HepG2 (cell line): ENCODE data around the gene ESYT3. TPM values are rescaled to one million over a fixed set of nuclear protein-coding genes. Genes with fewer than 3 reads are reported as not detected.

Source experiments
- ASH2L ChIP-seq: fragments of 300-600, 200-600 bp; sonication (generic); IDR thresholded peaks from 2 replicates; pipeline ENCODE4 v1.7.0; 2017; ENCODE audit warnings: low read depth, mild to moderate bottlenecking, moderate library complexity, mixed read lengths, low read length; ENCODE audit not compliant: insufficient read length
- ELF4 ChIP-seq: sonication (generic); formaldehyde crosslinking; IDR thresholded peaks from 2 replicates; pipeline ENCODE4 v1.5.0; 2020; ENCODE audit warnings: missing genetic modification reagents, mild to moderate bottlenecking, moderate library complexity, borderline replicate concordance
- ETS1 ChIP-seq: sonication (generic); formaldehyde crosslinking; IDR thresholded peaks from 2 replicates; pipeline ENCODE4 v1.4.0; 2020; ENCODE audit warnings: missing genetic modification reagents
- HNF1A ChIP-seq, 2 experiments: sonication (generic) in 1 of 2; formaldehyde crosslinking in 1 of 2; IDR thresholded peaks; 2 replicates each; pipeline versions ENCODE4 v1.4.0 to v1.6.1; 2016 to 2020; ENCODE audit warnings: borderline replicate concordance in 1 of 2, low read depth in 1 of 2, mild to moderate bottlenecking in 1 of 2, missing genetic modification reagents in 1 of 2
- KAT8 ChIP-seq: IDR thresholded peaks from 2 replicates; pipeline ENCODE4 v1.6.1; 2016; ENCODE audit warnings: missing genetic modification reagents, missing compliant biosample characterization
- MYC ChIP-seq: sonication (generic); formaldehyde crosslinking; IDR thresholded peaks from 2 replicates; pipeline ENCODE4 v1.9.0; 2021; ENCODE audit warnings: missing genetic modification reagents, borderline replicate concordance
- NCOA2 ChIP-seq: sonication (generic); formaldehyde crosslinking; IDR thresholded peaks from 2 replicates; pipeline ENCODE4 v1.8.0; 2022; ENCODE audit warnings: inconsistent platforms
- NFRKB ChIP-seq: fragments of 450-650 bp; IDR thresholded peaks from 2 replicates; pipeline ENCODE4 v1.6.1; 2017
- NR2C2 ChIP-seq: sonication (generic); formaldehyde crosslinking; IDR thresholded peaks from 2 replicates; pipeline ENCODE4 v1.4.0; 2020; ENCODE audit warnings: missing genetic modification reagents, mild to moderate bottlenecking, moderate library complexity, borderline replicate concordance
- PITX1 ChIP-seq: sonication (generic); formaldehyde crosslinking; IDR thresholded peaks from 2 replicates; pipeline ENCODE4 v1.5.1; 2020; ENCODE audit warnings: mild to moderate bottlenecking, missing genetic modification reagents
- RELA ChIP-seq: sonication (generic); formaldehyde crosslinking; IDR thresholded peaks from 2 replicates; pipeline ENCODE4 v1.4.0; 2020; ENCODE audit warnings: missing genetic modification reagents
- SOX5 ChIP-seq: IDR thresholded peaks from 2 replicates; pipeline ENCODE4 v1.6.1; 2016; ENCODE audit warnings: borderline replicate concordance
- STAT6 ChIP-seq: sonication (generic); formaldehyde crosslinking; IDR thresholded peaks from 2 replicates; pipeline ENCODE4 v1.4.0; 2020; ENCODE audit warnings: missing genetic modification reagents, mild to moderate bottlenecking, borderline replicate concordance
- ZBTB26 ChIP-seq: IDR thresholded peaks from 2 replicates; pipeline ENCODE4 v1.6.1; 2016; ENCODE audit warnings: missing compliant biosample characterization, missing genetic modification reagents, borderline replicate concordance
- ZNF101 ChIP-seq: sonication (generic); formaldehyde crosslinking; IDR thresholded peaks from 2 replicates; pipeline ENCODE4 v1.4.0; 2020; ENCODE audit warnings: mild to moderate bottlenecking, low read depth, missing genetic modification reagents, borderline replicate concordance
- ZNF333 ChIP-seq: sonication (generic); formaldehyde crosslinking; IDR thresholded peaks from 2 replicates; pipeline ENCODE4 v1.4.0; 2020; ENCODE audit warnings: mild to moderate bottlenecking, missing genetic modification reagents, borderline replicate concordance
- ZNF614 ChIP-seq: IDR thresholded peaks from 2 replicates; pipeline ENCODE4 v1.6.1; 2018; ENCODE audit warnings: missing biosample characterization, missing genetic modification reagents, inconsistent platforms, borderline replicate concordance
- ZNF615 ChIP-seq: sonication (generic); formaldehyde crosslinking; IDR thresholded peaks from 2 replicates; pipeline ENCODE4 v1.5.0; 2020; ENCODE audit warnings: mild to moderate bottlenecking, missing genetic modification reagents, borderline replicate concordance
- ZNF773 ChIP-seq: sonication (generic); formaldehyde crosslinking; IDR thresholded peaks from 2 replicates; pipeline ENCODE4 v1.4.0; 2020; ENCODE audit warnings: missing genetic modification reagents, borderline replicate concordance
- ZNF878 ChIP-seq: sonication (generic); formaldehyde crosslinking; IDR thresholded peaks from 2 replicates; pipeline ENCODE4 v1.8.1; 2023; ENCODE audit warnings: mild to moderate bottlenecking, missing genetic modification reagents, moderate library complexity
- polyA plus RNA-seq, 8 experiments: library from polyadenylated mRNA; depleted of rRNA in 3 of 8; stranded (reverse) in 7 of 8; unstranded in 1 of 8; fragments of >200 nt; fragmentation: Illumina TruSeq in 4 of 8; extraction: Trizol in 4 of 8; gene quantifications; 2 replicates each; pipeline versions ENCODE4 v1.2.1 to v1.2.3, GENCODE V29; 2011 to 2016; ENCODE audit warnings: low read depth in 4 of 8, missing spikeins in 1 of 8, mixed read lengths in 1 of 8; ENCODE audit not compliant: insufficient read depth in 1 of 8
- total RNA-seq, 5 experiments: library from RNA; depleted of rRNA; stranded (reverse); fragments of >200 nt; fragmentation: Illumina TruSeq; extraction: Trizol; gene quantifications; 2 replicates each; pipeline ENCODE4 v1.2.3, GENCODE V29; 2016; ENCODE audit warnings: low read depth in 1 of 5

The ESYT3 gene
- total and polyA plus RNA-seq, 2 of the 13 experiments (the other 11 are each of a cell fraction or from before 2014, with no cell fraction given), result 1.5 to 4.1 TPM

GRCh38 chr3:138398791-138399575 is 35.4 kb upstream of the ESYT3 start (continued):
- TF ChIP-seq ZNF333 (no peak), STAT6 (CRISPR knock-in tag) (no peak), RELA (CRISPR knock-in tag) (no peak), KAT8 (CRISPR knock-in tag) (no peak), NCOA2 (peak; percentile 90), ZBTB26 (CRISPR knock-in tag) (no peak), MYC (CRISPR knock-in tag) (no peak), ZNF614 (no peak), ETS1 (CRISPR knock-in tag) (no peak), SOX5 (CRISPR knock-in tag) (peak; percentile 96), ELF4 (CRISPR knock-in tag) (no peak), NR2C2 (CRISPR knock-in tag) (no peak), ZNF773 (CRISPR knock-in tag) (no peak), PITX1 (CRISPR knock-in tag) (peak; percentile 86), ASH2L (no peak), NFRKB (no peak), ZNF878 (CRISPR knock-in tag) (no peak), HNF1A (IDR thresholded peaks at IDR 0.05; ENCODE audit: low read depth) (peak; percentile 73), HNF1A (CRISPR knock-in tag; IDR thresholded peaks at IDR 0.05; ENCODE audit: borderline replicate concordance) (peak; percentile 76; the same call in 1 of the 2 replicates), ZNF615 (no peak), ZNF101 (no peak)
